Neural progenitor cell (in vitro differentiated cells): ENCODE measurements around the gene PRUNE2. TPM values are rescaled to one million over a fixed set of nuclear protein-coding genes. Genes with fewer than 3 reads are reported as not detected.

Experiments
- DNase-seq: peaks from one replicate; pipeline ENCODE4 v3.0.0-alpha.2; 2016; ENCODE audit warnings: low spot score
- H2AFZ ChIP-seq: fragments of 200-600 bp; sonication (generic); replicated peaks from 2 replicates; pipeline ENCODE4 v1.6.1; 2016; ENCODE audit warnings: antibody characterized with exemption
- H3F3A ChIP-seq: fragments of 200-600 bp; sonication (generic); 2 replicates; pipeline ENCODE4 v1.6.1; 2016; ENCODE audit warnings: antibody characterized with exemption, low read depth
- H3K27ac ChIP-seq: fragments of 200-600 bp; sonication (generic); 2 replicates; pipeline ENCODE4 v1.5.1; 2016; ENCODE audit warnings: mild to moderate bottlenecking
- H3K27me3 ChIP-seq: fragments of 200-600 bp; sonication (generic); 2 replicates; pipeline ENCODE4 v1.6.1; 2016; ENCODE audit warnings: mild to moderate bottlenecking, moderate library complexity
- H3K36me3 ChIP-seq: fragments of 200-600 bp; sonication (generic); 2 replicates; pipeline ENCODE4 v1.5.1; 2016
- H3K4me1 ChIP-seq: fragments of 200-600 bp; sonication (generic); 2 replicates; pipeline ENCODE4 v1.6.1; 2016; ENCODE audit warnings: mixed run types
- H3K4me2 ChIP-seq: fragments of 200-600 bp; sonication (generic); 2 replicates; pipeline ENCODE4 v1.6.1; 2016
- H3K4me3 ChIP-seq: fragments of 200-600 bp; sonication (generic); 2 replicates; pipeline ENCODE4 v1.5.1; 2016
- H3K79me2 ChIP-seq: fragments of 200-600 bp; sonication (generic); 2 replicates; pipeline ENCODE4 v1.6.1; 2016; ENCODE audit warnings: low read depth
- H3K9ac ChIP-seq: fragments of 200-600 bp; sonication (generic); 2 replicates; pipeline ENCODE4 v1.6.1; 2016
- H3K9me3 ChIP-seq: fragments of 200-600 bp; sonication (generic); 2 replicates; pipeline ENCODE4 v1.5.1; 2016; ENCODE audit warnings: low read depth
- H4K20me1 ChIP-seq: fragments of 200-600 bp; sonication (generic); 2 replicates; pipeline ENCODE4 v1.6.1; 2016; ENCODE audit warnings: low read depth
- H3K27ac Mint-ChIP-seq: 3 replicates; pipeline ENCODE4 v1.8.0; 2021; ENCODE audit warnings: mixed read lengths
- H3K27me3 Mint-ChIP-seq: 2 replicates; pipeline ENCODE4 v1.8.0; 2022; ENCODE audit warnings: low read depth, mild to moderate bottlenecking, inconsistent platforms, moderate library complexity, mixed read lengths; ENCODE audit not compliant: insufficient read depth
- H3K36me3 Mint-ChIP-seq: 3 replicates; pipeline ENCODE4 v1.8.0; 2021; ENCODE audit warnings: mixed read lengths
- H3K4me1 Mint-ChIP-seq: 3 replicates; pipeline ENCODE4 v1.8.0; 2021; ENCODE audit warnings: mixed read lengths
- H3K4me3 Mint-ChIP-seq: 3 replicates; pipeline ENCODE4 v1.8.0; 2021; ENCODE audit warnings: mild to moderate bottlenecking, moderate library complexity, mixed read lengths
- H3K9me3 Mint-ChIP-seq: 3 replicates; pipeline ENCODE4 v1.8.0; 2020; ENCODE audit warnings: mixed read lengths
- EZH2 ChIP-seq: fragments of 200-600 bp; sonication (generic); IDR thresholded peaks from 2 replicates; pipeline ENCODE4 v1.6.1; 2017; ENCODE audit warnings: antibody characterized with exemption, mild to moderate bottlenecking, moderate library complexity
- EZH2phosphoT487 ChIP-seq: fragments of 200-600 bp; sonication (generic); IDR thresholded peaks from 2 replicates; pipeline ENCODE4 v1.6.1; 2017; ENCODE audit warnings: antibody characterized with exemption
- total RNA-seq: library from RNA; depleted of rRNA; stranded (reverse); fragments of >200 nt; gene quantifications from 2 replicates; pipeline ENCODE4 v1.2.3, GENCODE V29; 2015; ENCODE audit warnings: low replicate concordance
- TF ChIP-seq, protein P1 (sequence below): fragments of 200-600 bp; sonication (generic); IDR thresholded peaks from 2 replicates; pipeline ENCODE4 v1.5.1; 2017; ENCODE audit warnings: antibody characterized with exemption, mild to moderate bottlenecking

Gene PRUNE2
- total RNA-seq, 1 donor from 2014 or later = 28.2 TPM

DNA sequence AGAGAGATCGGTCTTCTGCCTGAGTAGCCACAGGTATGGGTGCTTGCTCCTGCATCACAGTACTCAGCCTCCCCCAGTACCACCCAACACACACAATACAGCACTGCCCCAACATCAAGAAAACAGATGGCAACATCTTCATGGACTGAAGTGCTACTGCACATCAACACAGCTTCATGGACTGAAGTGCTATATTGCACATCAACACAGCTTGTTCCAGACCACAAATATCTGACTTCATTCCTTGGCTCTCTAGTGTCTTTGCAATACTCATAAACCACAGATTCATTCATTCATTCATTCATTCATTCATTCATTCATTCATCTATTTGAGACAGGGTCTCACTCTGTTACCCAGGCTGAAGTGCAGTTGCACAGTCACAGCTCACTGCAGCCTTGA lies 172.8 kb downstream of the PRUNE2 start:
- H3K9me3 ChIP-seq = no peaks in the 10 kb centered on the region
- no peaks in the 10 kb centered on the region for H3K27me3 ChIP-seq
- H3K4me3 ChIP-seq = no peak overlapping the region
- DNase-seq = no peak
- Mint-ChIP-seq H3K4me3 (no peak overlapping the region), H3K36me3 (no peaks in the 10 kb centered on the region), H3K27me3 (no peaks in the 10 kb centered on the region), H3K9me3 (no peaks in the 10 kb centered on the region), H3K4me1 (no peaks in the 10 kb centered on the region), H3K27ac (no peak overlapping the region)
- no peak overlapping the region for H3K4me2 ChIP-seq
- H3K4me1 ChIP-seq = no peaks in the 10 kb centered on the region
- H2AFZ ChIP-seq = no peak overlapping the region
- no peaks in the 10 kb centered on the region for H3K79me2 ChIP-seq
- TF ChIP-seq EZH2phosphoT487 = no peak
- TF ChIP-seq, protein P1, sequence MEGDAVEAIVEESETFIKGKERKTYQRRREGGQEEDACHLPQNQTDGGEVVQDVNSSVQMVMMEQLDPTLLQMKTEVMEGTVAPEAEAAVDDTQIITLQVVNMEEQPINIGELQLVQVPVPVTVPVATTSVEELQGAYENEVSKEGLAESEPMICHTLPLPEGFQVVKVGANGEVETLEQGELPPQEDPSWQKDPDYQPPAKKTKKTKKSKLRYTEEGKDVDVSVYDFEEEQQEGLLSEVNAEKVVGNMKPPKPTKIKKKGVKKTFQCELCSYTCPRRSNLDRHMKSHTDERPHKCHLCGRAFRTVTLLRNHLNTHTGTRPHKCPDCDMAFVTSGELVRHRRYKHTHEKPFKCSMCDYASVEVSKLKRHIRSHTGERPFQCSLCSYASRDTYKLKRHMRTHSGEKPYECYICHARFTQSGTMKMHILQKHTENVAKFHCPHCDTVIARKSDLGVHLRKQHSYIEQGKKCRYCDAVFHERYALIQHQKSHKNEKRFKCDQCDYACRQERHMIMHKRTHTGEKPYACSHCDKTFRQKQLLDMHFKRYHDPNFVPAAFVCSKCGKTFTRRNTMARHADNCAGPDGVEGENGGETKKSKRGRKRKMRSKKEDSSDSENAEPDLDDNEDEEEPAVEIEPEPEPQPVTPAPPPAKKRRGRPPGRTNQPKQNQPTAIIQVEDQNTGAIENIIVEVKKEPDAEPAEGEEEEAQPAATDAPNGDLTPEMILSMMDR = no peak
- TF ChIP-seq EZH2 = no peak
- H3K9ac ChIP-seq = no peak overlapping the region
- H3K27ac ChIP-seq = no peak overlapping the region
- H3F3A ChIP-seq = no peaks in the 10 kb centered on the region
- no peaks in the 10 kb centered on the region for H4K20me1 ChIP-seq
- no peaks in the 10 kb centered on the region for H3K36me3 ChIP-seq

DNA sequence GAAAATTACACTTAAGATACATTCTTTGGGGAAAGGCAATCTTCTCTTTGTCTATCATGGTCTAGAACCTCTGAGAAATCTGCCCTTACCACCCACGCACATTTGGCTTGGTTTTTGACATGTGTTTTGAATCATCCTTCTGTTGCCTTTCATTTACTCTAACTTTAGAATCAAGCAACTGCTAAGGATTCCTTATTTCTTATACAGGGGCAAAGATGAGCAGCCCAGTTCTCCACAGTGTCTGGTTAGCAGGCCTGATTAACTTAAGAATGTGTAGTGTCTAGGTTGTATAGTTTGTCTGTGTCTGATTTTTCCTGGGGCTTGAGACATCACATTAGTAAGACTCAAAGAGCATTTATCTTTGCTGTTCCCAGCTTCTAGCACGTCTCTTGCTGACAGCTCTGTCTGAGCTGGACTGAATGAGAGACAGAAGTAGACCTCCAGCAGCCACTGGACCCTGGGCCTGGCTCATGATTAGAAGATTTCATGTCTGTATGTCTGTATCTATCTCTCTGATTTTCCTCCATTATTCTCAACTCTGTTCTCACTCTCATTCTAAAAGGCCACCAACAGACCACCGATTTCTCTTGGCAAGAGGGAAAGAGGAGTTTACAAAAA lies 173.5 kb downstream of the PRUNE2 start:
- no peak overlapping the region for H3K4me3 ChIP-seq
- H3K27ac Mint-ChIP-seq = no peak overlapping the region
- H2AFZ ChIP-seq = no peak overlapping the region
- no peak for DNase-seq
- H3K4me1 Mint-ChIP-seq = peaks cover under 1% of the 10 kb centered on the region
- H3F3A ChIP-seq = no peaks in the 10 kb centered on the region
- H3K36me3 ChIP-seq = no peaks in the 10 kb centered on the region
- H3K36me3 Mint-ChIP-seq = no peaks in the 10 kb centered on the region
- H3K79me2 ChIP-seq = no peaks in the 10 kb centered on the region
- no peak overlapping the region for H3K27ac ChIP-seq
- TF ChIP-seq EZH2phosphoT487 (no peak), EZH2 (no peak)
- TF ChIP-seq, protein P1 = no peak
- H3K9me3 Mint-ChIP-seq = no peaks in the 10 kb centered on the region
- no peak overlapping the region for H3K4me3 Mint-ChIP-seq
- no peaks in the 10 kb centered on the region for H3K27me3 Mint-ChIP-seq
- no peak overlapping the region for H3K9ac ChIP-seq
- no peaks in the 10 kb centered on the region for H3K4me1 ChIP-seq
- no peak overlapping the region for H3K4me2 ChIP-seq
- H3K9me3 ChIP-seq = no peaks in the 10 kb centered on the region
- no peaks in the 10 kb centered on the region for H4K20me1 ChIP-seq
- H3K27me3 ChIP-seq = no peaks in the 10 kb centered on the region

DNA sequence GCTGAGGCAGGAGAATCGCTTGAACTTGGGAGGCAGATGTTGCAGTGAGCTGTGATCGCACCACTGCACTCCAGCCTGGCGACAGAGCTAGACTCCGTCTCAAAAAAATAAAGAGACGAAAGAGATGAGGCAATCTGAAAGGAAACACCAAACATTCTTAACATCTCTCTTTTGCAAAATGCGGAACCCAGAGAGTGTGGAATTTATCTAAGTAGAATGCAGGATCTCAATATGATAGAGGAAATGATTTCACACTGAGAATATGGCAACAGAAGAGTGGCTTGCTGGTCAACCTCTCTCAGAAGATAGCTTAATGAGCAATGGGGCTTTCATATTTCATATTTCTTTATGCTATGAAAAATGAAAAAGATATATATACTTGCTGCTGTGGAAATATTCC lies 175.1 kb downstream of the PRUNE2 start:
- H3F3A ChIP-seq = no peaks in the 10 kb centered on the region
- Mint-ChIP-seq H3K4me1 (peaks cover 11% of the 10 kb centered on the region), H3K4me3 (no peak overlapping the region), H3K36me3 (no peaks in the 10 kb centered on the region), H3K27ac (no peak overlapping the region), H3K27me3 (no peaks in the 10 kb centered on the region), H3K9me3 (no peaks in the 10 kb centered on the region)
- no peak for DNase-seq
- H3K4me3 ChIP-seq = no peak overlapping the region
- no peak overlapping the region for H3K27ac ChIP-seq
- H4K20me1 ChIP-seq = no peaks in the 10 kb centered on the region
- H3K79me2 ChIP-seq = no peaks in the 10 kb centered on the region
- H3K27me3 ChIP-seq = no peaks in the 10 kb centered on the region
- H3K4me2 ChIP-seq = no peak overlapping the region
- TF ChIP-seq EZH2 (no peak), EZH2phosphoT487 (no peak)
- TF ChIP-seq, protein P1 = no peak
- no peak overlapping the region for H3K9ac ChIP-seq
- H3K4me1 ChIP-seq = peaks cover 2% of the 10 kb centered on the region
- no peaks in the 10 kb centered on the region for H3K9me3 ChIP-seq
- H3K36me3 ChIP-seq = no peaks in the 10 kb centered on the region
- H2AFZ ChIP-seq = no peak overlapping the region
